PC-9 (cell line): Measurements from ENCODE around the gene ATAD3C. TPM values are rescaled to one million over a fixed set of nuclear protein-coding genes. Genes with fewer than 3 reads are reported as not detected.
"Not testable (repeated sequence)": the region's sequence is repeated elsewhere in the genome, so short reads cannot be mapped to it uniquely, and the experiment has no call there.

Experiments used
- BruUV-seq: library from RNA; stranded (reverse); fragments of 400-500 nt; replicated peaks from 2 replicates; lab custom pipeline; 2021; lab: Mats Ljungman, UMichigan
- CTCF ChIA-PET: fragments of 300-600 bp; sonication (Branson Sonifier 250); formaldehyde crosslinking; loops from one replicate; lab custom pipeline; 2022; ENCODE audit warnings: antibody characterized with exemption; lab: Charles Lee
- POLR2A ChIA-PET: fragments of 300-600 bp; sonication (Branson Sonifier 250); formaldehyde crosslinking; loops from one replicate; lab custom pipeline; 2022; ENCODE audit warnings: antibody characterized with exemption; ENCODE audit not compliant: unreplicated experiment; lab: Charles Lee
- DNase-seq, 2 experiments: peaks; one replicate each; pipeline versions ENCODE4 v3.0.0 to v3.0.0-alpha.2; 2015 to 2022; ENCODE audit warnings: mixed read lengths in 1 of 2
- H2AFZ ChIP-seq: fragments of 200-600 bp; sonication (generic); 2 replicates; pipeline ENCODE4 v1.8.1; 2017; ENCODE audit warnings: antibody characterized with exemption
- H3F3A ChIP-seq: fragments of 200-600 bp; sonication (generic); 2 replicates; pipeline ENCODE4 v1.8.1; 2017; ENCODE audit warnings: antibody characterized with exemption, mild to moderate bottlenecking, low read depth; ENCODE audit not compliant: insufficient read depth
- H3K27ac ChIP-seq: fragments of 200-600 bp; sonication (generic); 2 replicates; pipeline ENCODE4 v1.6.1; 2016; ENCODE audit warnings: mixed run types
- H3K27me3 ChIP-seq: fragments of 200-600 bp; sonication (generic); 2 replicates; pipeline ENCODE4 v1.6.1; 2016; ENCODE audit warnings: low read depth, mixed run types; ENCODE audit not compliant: insufficient read depth
- H3K36me3 ChIP-seq: fragments of 200-600 bp; sonication (generic); 2 replicates; pipeline ENCODE4 v1.6.1; 2016; ENCODE audit warnings: low read depth, mixed run types
- H3K4me1 ChIP-seq: fragments of 200-600 bp; sonication (generic); replicated peaks from 2 replicates; pipeline ENCODE4 v1.6.1; 2016; ENCODE audit warnings: mixed run types; ENCODE audit not compliant: insufficient read depth
- H3K4me2 ChIP-seq: fragments of 200-600 bp; sonication (generic); 2 replicates; pipeline ENCODE4 v1.6.1; 2017; ENCODE audit warnings: mixed run types
- H3K4me3 ChIP-seq: fragments of 200-600 bp; sonication (generic); 2 replicates; pipeline ENCODE4 v1.6.1; 2016; ENCODE audit warnings: mixed run types
- H3K79me2 ChIP-seq: fragments of 200-600 bp; sonication (generic); 2 replicates; pipeline ENCODE4 v1.6.1; 2017; ENCODE audit warnings: low read depth, mixed run types
- H3K9me2 ChIP-seq: fragments of 200-600 bp; sonication (generic); 2 replicates; pipeline ENCODE4 v1.8.1; 2017; ENCODE audit warnings: mild to moderate bottlenecking; ENCODE audit not compliant: insufficient read depth
- H3K9me3 ChIP-seq: fragments of 200-600 bp; sonication (generic); 2 replicates; pipeline ENCODE4 v1.8.1; 2016; ENCODE audit warnings: low read depth; ENCODE audit not compliant: insufficient read depth
- H4K20me1 ChIP-seq: fragments of 200-600 bp; sonication (generic); 2 replicates; pipeline ENCODE4 v1.8.1; 2017; ENCODE audit not compliant: insufficient read depth
- CTCF ChIP-seq: fragments of 200-600 bp; sonication (generic); conservative IDR thresholded peaks from 2 replicates; pipeline ENCODE4 v1.6.1; 2017; ENCODE audit warnings: mixed run types, antibody characterized with exemption, mild to moderate bottlenecking, moderate library complexity
- EZH2 ChIP-seq: fragments of 200-600 bp; sonication (generic); IDR thresholded peaks from 2 replicates; pipeline ENCODE4 v1.8.0; 2017; ENCODE audit warnings: antibody characterized with exemption, low read depth
- intact Hi-C: fragments of 100-400 bp; cut with micrococcal nuclease; formaldehyde crosslinking; loops from one replicate; pipeline ENCODE4 v1.10.0; 2022; ENCODE audit not compliant: unreplicated experiment
- total RNA-seq: library from RNA; stranded (reverse); gene quantifications from 2 replicates; pipeline ENCODE4 v1.2.3, GENCODE V29; 2021

Gene ATAD3C
- total RNA-seq, 1 experiment from 2014 or later: 4.0 TPM

DNA sequence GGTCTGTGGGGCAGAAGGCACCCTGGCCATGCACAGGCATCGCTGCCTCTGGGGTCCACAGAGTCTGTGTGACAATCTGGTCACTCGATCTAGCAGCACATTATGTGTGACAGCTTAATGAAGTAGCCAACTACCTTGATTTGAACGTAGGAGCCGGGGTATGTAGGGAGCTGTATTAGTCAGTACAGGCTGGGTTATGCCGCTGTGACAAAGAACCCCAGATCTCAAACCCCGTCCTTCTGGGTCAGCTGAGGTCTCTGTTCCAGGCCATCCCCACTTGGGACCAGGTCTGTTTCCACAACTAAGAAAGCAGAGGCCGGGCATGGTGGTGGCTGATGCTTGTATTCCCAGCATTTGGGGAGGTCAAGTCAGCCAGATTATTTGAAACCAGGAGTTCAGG lies 13.8 kb downstream of the ATAD3C start:
- intact Hi-C loops: no loop called here
- no TSS peak for BruUV-seq
- Histone ChIP-seq H3K27ac (no peak overlapping the region), H3K36me3 (no peaks in the 10 kb centered on the region), H3K27me3 (no peaks in the 10 kb centered on the region), H3K4me2 (no peak overlapping the region), H3K4me1 (no peaks in the 10 kb centered on the region), H3K4me3 (no peak overlapping the region), H3K79me2 (no peaks in the 10 kb centered on the region), H4K20me1 (no peaks in the 10 kb centered on the region), H3F3A (no peaks in the 10 kb centered on the region; the same call in 1 of the 2 replicates), H2AFZ (no peak overlapping the region), H3K9me3 (no peaks in the 10 kb centered on the region), H3K9me2 (no peaks in the 10 kb centered on the region)
- no peak for TF ChIP-seq EZH2
- no peak for TF ChIP-seq CTCF
- ChIA-PET CTCF (no interaction called here), POLR2A (no interaction called here)
- DNase-seq: no peak

DNA sequence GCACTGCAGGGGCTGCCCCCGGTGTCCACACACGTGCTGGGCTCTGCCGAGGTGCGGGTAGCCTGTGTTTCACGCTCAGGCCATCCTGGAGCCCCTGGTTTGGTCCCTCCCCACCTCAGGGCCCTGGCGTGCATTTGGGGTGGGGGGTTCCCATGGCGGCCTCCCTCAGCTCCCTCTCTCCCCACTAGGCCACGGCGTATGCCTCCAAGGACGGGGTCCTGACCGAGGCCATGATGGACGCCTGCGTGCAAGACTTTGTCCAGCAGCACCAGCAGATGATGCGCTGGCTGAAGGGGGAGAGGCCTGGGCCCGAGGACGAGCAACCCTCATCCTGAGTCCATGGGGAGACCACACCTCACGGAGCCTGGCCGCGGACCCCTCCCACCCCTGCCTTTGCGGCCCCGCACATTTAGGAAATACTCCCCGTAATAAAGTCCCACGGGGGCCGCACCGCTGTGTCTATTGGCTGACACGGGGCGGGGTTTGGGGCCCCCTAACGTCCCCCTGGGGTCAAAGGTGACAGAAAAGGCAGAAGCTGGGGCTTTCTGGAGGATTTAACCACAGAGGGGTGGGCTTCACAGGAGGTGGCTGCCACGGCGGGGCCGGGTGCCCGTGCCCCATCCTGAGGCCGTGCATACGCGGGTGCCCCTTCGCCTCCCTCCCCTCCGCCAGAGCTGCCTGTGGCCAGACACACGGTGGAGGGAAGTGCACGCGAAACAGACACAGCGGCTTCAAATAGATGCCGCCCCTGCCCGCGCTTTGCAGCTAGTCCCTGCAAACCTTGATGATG lies 18.9 kb downstream of the ATAD3C start:
- H3K36me3 ChIP-seq, H3K9me2 ChIP-seq, BruUV-seq, DNase-seq, H2AFZ ChIP-seq, H3K4me2 ChIP-seq, H4K20me1 ChIP-seq, H3K9me3 ChIP-seq, H3K4me3 ChIP-seq, intact Hi-C loops, H3K27me3 ChIP-seq, CTCF ChIA-PET, H3K27ac ChIP-seq: not testable (repeated sequence)
- Histone ChIP-seq H3K79me2 (peaks cover 10% of the 10 kb centered on the region), H3K4me1 (peaks cover 10% of the 10 kb centered on the region; the same call in 1 of the 2 replicates), H3F3A (peaks cover 16% of the 10 kb centered on the region)
- POLR2A ChIA-PET: interaction anchor here (0.6 kb wide), 1 partner anchor 27 kb away, joined by 10 read pairs; no protein-coding TSS in a partner anchor

DNA sequence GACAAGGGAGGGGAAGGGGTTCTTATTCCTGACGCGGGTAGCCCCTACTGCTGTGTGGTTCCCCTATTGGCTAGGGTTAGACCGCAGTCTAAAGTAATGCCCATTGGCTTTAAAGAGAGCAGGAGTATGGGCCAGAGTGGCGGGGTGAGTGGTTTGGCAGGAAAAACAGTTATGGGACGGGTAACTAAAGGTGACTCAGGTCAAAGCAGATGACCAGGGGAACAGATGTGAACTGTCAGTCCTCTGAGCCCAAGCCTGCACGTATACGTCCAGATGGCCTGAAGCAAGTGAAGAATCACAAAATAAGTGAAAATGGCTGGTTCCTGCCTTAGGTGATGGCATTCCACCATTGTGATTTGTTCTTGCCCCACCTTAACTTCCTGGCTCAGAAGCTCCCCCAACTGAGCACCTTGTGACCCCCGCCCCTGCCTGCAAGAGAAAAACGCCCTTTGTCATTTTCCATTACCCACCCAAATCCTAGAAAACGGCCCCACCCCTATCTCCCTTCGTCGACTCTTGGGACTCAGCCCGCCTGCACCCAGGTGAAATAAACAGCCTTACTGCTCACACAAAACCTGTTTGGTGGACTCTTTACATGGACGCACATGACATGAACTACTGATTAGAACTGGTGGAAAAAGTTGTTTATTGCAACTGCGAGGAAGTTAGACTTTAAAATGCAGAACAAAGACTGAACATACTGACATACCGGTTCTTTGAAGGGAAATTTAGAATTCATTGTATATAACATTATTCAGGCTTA lies 21.3 kb downstream of the ATAD3C start:
- Histone ChIP-seq H3K9me3 (no peaks in the 10 kb centered on the region), H3K4me2 (peak overlapping the region; percentile 85), H3K4me1 (peaks cover 13% of the 10 kb centered on the region; the same call in 1 of the 2 replicates), H3K36me3 (no peaks in the 10 kb centered on the region), H4K20me1 (peaks cover 19% of the 10 kb centered on the region), H3F3A (peaks cover 16% of the 10 kb centered on the region), H3K9me2 (no peaks in the 10 kb centered on the region), H3K27ac (peak overlapping the region; percentile 68), H3K4me3 (peak overlapping the region; percentile 90), H3K27me3 (no peaks in the 10 kb centered on the region), H3K79me2 (peaks cover 28% of the 10 kb centered on the region), H2AFZ (peak overlapping the region; percentile 99)
- BruUV-seq: no TSS peak
- TF ChIP-seq CTCF (no peak), EZH2 (no peak)
- POLR2A ChIA-PET: interaction anchor here (0.6 to 0.7 kb wide), 2 partner anchors 46 to 288 kb away, joined by 4 to 7 read pairs; no protein-coding TSS in a partner anchor
- CTCF ChIA-PET: no interaction called here
- DNase-seq: peak; percentile 9 to 54
- intact Hi-C loops: loop anchor here (1.0 to 2.0 kb wide), 2 partner anchors 9 to 72 kb away; partner anchors contain the start of gene CCNL2
